K562 (cell line): ENCODE measurements around the gene SLC25A21. TPM values are rescaled to one million over a fixed set of nuclear protein-coding genes. Genes with fewer than 3 reads are reported as not detected.

ENCODE experiments used
- ATAC-seq: fragments of 200-7000 bp; cut with Tn5 transposase; 3 replicates; pipeline ENCODE4 v1.9.1; 2020; ENCODE audit warnings: moderate library complexity
- BruUV-seq: library from RNA; stranded (reverse); fragments of 400-500 nt; replicated peaks from 2 replicates; lab custom pipeline; 2021; lab: Mats Ljungman, UMichigan
- CTCF ChIA-PET: fragments of 300-600 bp; formaldehyde crosslinking; extraction: SDS; loops from one replicate; lab custom pipeline; 2021; ENCODE audit warnings: low intra/inter-chr PET ratio; lab: Yijun Ruan, JAX
- POLR2A ChIA-PET: fragments of 300-600, 350-650 bp; sonication (Branson Sonifier 250); formaldehyde crosslinking; extraction: SDS; loops from one replicate; lab custom pipeline; 2021; ENCODE audit warnings: antibody characterized with exemption, inconsistent platforms; lab: Yijun Ruan, JAX
- DNase-seq, 4 experiments: peaks; one replicate each; pipeline versions ENCODE4 v3.0.0 to v3.0.0-alpha.2; 2011 to 2018; ENCODE audit warnings: low spot score in 3 of 4, mixed read lengths in 3 of 4; ENCODE audit errors: extremely low read depth in 1 of 4
- FAIRE-seq: peaks from 2 replicates; lab custom pipeline; 2011; peaks lifted over from hg19 to GRCh38; lab: Jason Lieb, UNC
- H2AFZ ChIP-seq: 2 replicates; pipeline ENCODE4 v1.6.0; 2011; ENCODE audit warnings: low read depth, low read length, control low read depth, inconsistent platforms
- H3K27ac ChIP-seq: fragments of 200-600 bp; 3 replicates; pipeline ENCODE4 v1.8.0; 2011; ENCODE audit warnings: low read depth, mild to moderate bottlenecking, control low read depth, inconsistent platforms, low read length, moderate library complexity, mixed read lengths; ENCODE audit errors: extremely low read depth
- H3K27me3 ChIP-seq, 2 experiments: fragments of 300-600 bp in 1 of 2; 2 replicates in 1 of 2; 3 replicates in 1 of 2; pipeline versions ENCODE4 v1.6.0 to v1.8.0; 2011; ENCODE audit warnings: inconsistent platforms in 2 of 2, low read length in 2 of 2, mild to moderate bottlenecking in 1 of 2, mixed read lengths in 1 of 2, moderate library complexity in 1 of 2; ENCODE audit not compliant: control insufficient read depth in 2 of 2, insufficient read depth in 2 of 2
- H3K36me3 ChIP-seq: fragments of 300-600 bp; 3 replicates; pipeline ENCODE4 v1.8.0; 2011; ENCODE audit warnings: mild to moderate bottlenecking, low read length, inconsistent platforms; ENCODE audit not compliant: control insufficient read depth, insufficient read depth
- H3K4me1 ChIP-seq, 2 experiments: fragments of 200-600 bp in 1 of 2; replicated peaks in 1 of 2; 2 replicates in 1 of 2; 3 replicates in 1 of 2; pipeline versions ENCODE4 v1.5.1 to v1.8.0; 2011; ENCODE audit warnings: inconsistent platforms in 2 of 2, low read length in 2 of 2, mild to moderate bottlenecking in 1 of 2, mixed read lengths in 1 of 2, moderate library complexity in 1 of 2; ENCODE audit not compliant: control insufficient read depth in 2 of 2, insufficient read depth in 2 of 2
- H3K4me2 ChIP-seq: 2 replicates; pipeline ENCODE4 v1.6.1; 2011; ENCODE audit warnings: low read length, control low read depth, inconsistent platforms, mixed read lengths; ENCODE audit not compliant: insufficient read depth
- H3K4me3 ChIP-seq: fragments of 200-600 bp; sonication (generic), shearing (Covaris generic); 2 replicates; pipeline ENCODE4 v1.5.1; 2016; ENCODE audit warnings: control low read depth, inconsistent platforms
- H3K79me2 ChIP-seq: fragments of 200-600 bp; 3 replicates; pipeline ENCODE4 v1.8.0; 2011; ENCODE audit warnings: low read length, inconsistent platforms; ENCODE audit not compliant: control insufficient read depth, insufficient read depth
- H3K9ac ChIP-seq, 2 experiments: 2 replicates each; pipeline versions ENCODE4 v1.6.0 to v1.6.1; 2011; ENCODE audit warnings: low read depth in 2 of 2, low read length in 2 of 2, control low read depth in 1 of 2, inconsistent platforms in 1 of 2, mild to moderate bottlenecking in 1 of 2, mixed read lengths in 1 of 2; ENCODE audit not compliant: insufficient read depth in 1 of 2
- H3K9me1 ChIP-seq: one replicate; pipeline ENCODE4 v1.6.0; 2011; ENCODE audit warnings: inconsistent platforms, mild to moderate bottlenecking, low read length, moderate library complexity; ENCODE audit not compliant: control insufficient read depth, insufficient read depth
- H3K9me3 ChIP-seq: replicated peaks from 2 replicates; pipeline ENCODE4 v1.5.1; 2011; ENCODE audit warnings: low read depth, low read length, inconsistent platforms; ENCODE audit not compliant: control insufficient read depth, insufficient read depth
- H4K20me1 ChIP-seq: replicated peaks from 2 replicates; pipeline ENCODE4 v1.6.1; 2011; ENCODE audit warnings: low read length, inconsistent platforms, mixed read lengths; ENCODE audit not compliant: control insufficient read depth, insufficient read depth
- SREBF2 ChIP-seq: sonication (generic); formaldehyde crosslinking; IDR thresholded peaks from 2 replicates; pipeline ENCODE4 v1.4.0; 2020; ENCODE audit warnings: mild to moderate bottlenecking, missing genetic modification reagents
- TEAD4 ChIP-seq, 2 experiments: sonication (generic) in 1 of 2; formaldehyde crosslinking in 1 of 2; IDR thresholded peaks; 2 replicates each; pipeline versions ENCODE4 v1.6.1 to v1.8.0; 2012 to 2022; ENCODE audit warnings: borderline replicate concordance in 1 of 2, inconsistent platforms in 1 of 2, low read length in 1 of 2, mild to moderate bottlenecking in 1 of 2, missing genetic modification reagents in 1 of 2
- ZBTB1 ChIP-seq: sonication (generic); formaldehyde crosslinking; IDR thresholded peaks from 2 replicates; pipeline ENCODE4 v1.8.1; 2023; ENCODE audit warnings: missing genetic modification reagents, low read depth, mild to moderate bottlenecking, borderline replicate concordance
- ZFP1 ChIP-seq: fragments of 450-650 bp; formaldehyde crosslinking; IDR thresholded peaks from 2 replicates; pipeline ENCODE4 v1.4.0; 2020; ENCODE audit warnings: mild to moderate bottlenecking, mixed read lengths
- ZNF232 ChIP-seq: sonication (generic); formaldehyde crosslinking; IDR thresholded peaks from 2 replicates; pipeline ENCODE4 v1.8.0; 2022; ENCODE audit warnings: mild to moderate bottlenecking, missing genetic modification reagents
- ZNF785 ChIP-seq: fragments of 250-450 bp; sonication (Bioruptor Pico); IDR thresholded peaks from 2 replicates; pipeline ENCODE4 v1.4.0; 2020; ENCODE audit warnings: mild to moderate bottlenecking
- WGBS: fragments of 100-300 bp; shearing (Covaris generic); methylation state at CpG from one replicate; pipeline ENCODE4 v1.1.6; 2016; ENCODE audit warnings: low coverage, mixed read lengths; ENCODE audit not compliant: insufficient coverage; ENCODE audit errors: missing lambda C conversion rate; 5-methylcytosine and 5-hydroxymethylcytosine counted together
- in situ Hi-C: fragments of 300-500 bp; cut with MboI; formaldehyde crosslinking; loops from 4 replicates; pipeline ENCODE4 v1.15.0; 2018; ENCODE audit warnings: inconsistent platforms, mixed read lengths
- intact Hi-C: fragments of 100-400 bp; cut with micrococcal nuclease; formaldehyde crosslinking; loops from 2 replicates; pipeline ENCODE4 v1.14.2; 2022
- polyA plus RNA-seq, 8 experiments: library from polyadenylated mRNA; depleted of rRNA in 4 of 8; stranded (reverse) in 5 of 8; unstranded in 3 of 8; fragments of >200 nt; fragmentation: Nextera tagmentation in 2 of 8; fragmentation: Illumina TruSeq in 1 of 8; extraction: Ambion mirVana in 2 of 8; extraction: Trizol in 1 of 8; gene quantifications; 2 replicates each; pipeline versions ENCODE4 v1.2.1 to v1.2.3, GENCODE V29; 2011 to 2014; ENCODE audit warnings: inconsistent platforms in 1 of 8, missing spikeins in 1 of 8
- total RNA-seq, 7 experiments: library from RNA; depleted of rRNA in 6 of 7; stranded (reverse); fragments of >200 nt in 6 of 7; fragmentation: Illumina TruSeq in 2 of 7; extraction: Trizol in 2 of 7; gene quantifications; 2 replicates each; pipeline versions ENCODE4 v1.2.1 to v1.2.3, GENCODE V29; 2011 to 2021; ENCODE audit warnings: low replicate concordance in 1 of 7
- TF ChIP-seq, protein P1 (sequence below), 2 experiments: fragments of 250-450 bp in 1 of 2; fragments of 450-650 bp in 1 of 2; sonication (Bioruptor Pico) in 1 of 2; IDR thresholded peaks; 2 replicates each; pipeline versions ENCODE4 v1.6.1 to v1.8.0; 2016 to 2021; ENCODE audit warnings: mild to moderate bottlenecking in 2 of 2, moderate library complexity in 2 of 2, missing compliant biosample characterization in 1 of 2, missing genetic modification characterization in 1 of 2
- TF ChIP-seq, protein P2 (sequence below): fragments of 450-650 bp; IDR thresholded peaks from 2 replicates; pipeline ENCODE4 v1.7.0; 2016; ENCODE audit warnings: borderline replicate concordance
- TF ChIP-seq, protein P3 (sequence below): fragments of 450-650 bp; IDR thresholded peaks from one replicate; pipeline ENCODE4 v1.6.1; 2018; ENCODE audit warnings: mild to moderate bottlenecking, moderate library complexity; ENCODE audit not compliant: partially characterized antibody
- TF ChIP-seq, protein P4 (sequence below): fragments of 450-650 bp; formaldehyde crosslinking; IDR thresholded peaks from 2 replicates; pipeline ENCODE4 v1.4.0; 2022; ENCODE audit warnings: mild to moderate bottlenecking, moderate library complexity
- TF ChIP-seq, protein P5 (sequence below): IDR thresholded peaks from 2 replicates; pipeline ENCODE4 v1.6.1; 2012; ENCODE audit warnings: low read depth, low read length, improper control_type of control experiment, borderline replicate concordance

Gene SLC25A21
- total and polyA plus RNA-seq, 9 of the 15 experiments (the other 6 are each of a cell fraction or from before 2014, with no cell fraction given), result 15.2 to 46.7 (median 28.7) TPM

DNA sequence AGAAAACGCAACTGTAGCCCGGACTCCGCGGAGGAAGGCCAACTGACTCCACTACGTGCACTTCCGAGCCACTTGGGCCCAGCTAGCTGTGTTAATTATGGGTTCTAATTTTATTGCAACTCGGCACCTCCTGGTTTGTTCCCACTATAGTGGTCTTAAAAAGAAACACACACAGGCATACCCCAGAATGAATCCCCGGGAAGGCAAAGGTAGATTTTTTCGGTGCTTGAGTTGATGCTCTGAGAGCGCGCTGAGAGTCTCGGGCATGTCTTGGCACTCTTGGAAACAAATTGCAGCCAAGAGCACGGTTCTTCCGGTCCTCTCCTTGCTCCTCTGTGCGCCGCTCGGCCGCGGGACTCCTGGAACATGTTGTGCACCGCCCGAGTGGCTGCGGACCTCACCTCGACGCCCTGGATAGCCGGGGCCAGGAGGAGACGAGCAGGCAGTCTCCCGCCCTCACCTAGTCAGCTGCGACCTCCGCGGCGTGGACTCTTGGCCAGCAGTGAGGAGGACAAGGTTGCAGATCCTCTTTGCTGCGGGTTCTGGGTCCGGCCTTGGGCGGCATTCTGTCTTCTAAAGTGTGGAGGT lies 517.5 kb downstream of the SLC25A21 start:
- Histone ChIP-seq H2AFZ (no peak overlapping the region), H3K4me2 (no peak overlapping the region), H3K27ac (no peak overlapping the region), H3K9ac (no peak overlapping the region), H3K79me2 (no peaks in the 10 kb centered on the region), H3K36me3 (no peaks in the 10 kb centered on the region), H3K9me3 (no peaks in the 10 kb centered on the region; the same call in 1 of the 2 replicates), H3K27me3 (no peaks in the 10 kb centered on the region; a peak in 2 of 5 replicates), H4K20me1 (no peaks in the 10 kb centered on the region), H3K4me3 (no peak overlapping the region), H3K4me1 (peaks cover 0 to 5% of the 10 kb centered on the region in 2 experiments; a peak in 2 of 5 replicates), H3K9me1 (no peaks in the 10 kb centered on the region)
- ChIA-PET CTCF (no interaction called here), POLR2A (no interaction called here)
- DNase-seq, result no peak
- FAIRE-seq, result no peak
- in situ Hi-C loops, result no loop called here
- no TSS peak for BruUV-seq
- TF ChIP-seq ZNF232 (CRISPR knock-in tag), result no peak
- TF ChIP-seq SREBF2 (CRISPR knock-in tag), result no peak
- TF ChIP-seq, protein P1, sequence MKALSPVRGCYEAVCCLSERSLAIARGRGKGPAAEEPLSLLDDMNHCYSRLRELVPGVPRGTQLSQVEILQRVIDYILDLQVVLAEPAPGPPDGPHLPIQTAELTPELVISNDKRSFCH (CRISPR knock-in tag; IDR thresholded peaks at IDR 0.05), result no peak
- TF ChIP-seq, protein P1 (tag; IDR thresholded peaks at IDR 0.05), result no peak
- TF ChIP-seq, protein P2, sequence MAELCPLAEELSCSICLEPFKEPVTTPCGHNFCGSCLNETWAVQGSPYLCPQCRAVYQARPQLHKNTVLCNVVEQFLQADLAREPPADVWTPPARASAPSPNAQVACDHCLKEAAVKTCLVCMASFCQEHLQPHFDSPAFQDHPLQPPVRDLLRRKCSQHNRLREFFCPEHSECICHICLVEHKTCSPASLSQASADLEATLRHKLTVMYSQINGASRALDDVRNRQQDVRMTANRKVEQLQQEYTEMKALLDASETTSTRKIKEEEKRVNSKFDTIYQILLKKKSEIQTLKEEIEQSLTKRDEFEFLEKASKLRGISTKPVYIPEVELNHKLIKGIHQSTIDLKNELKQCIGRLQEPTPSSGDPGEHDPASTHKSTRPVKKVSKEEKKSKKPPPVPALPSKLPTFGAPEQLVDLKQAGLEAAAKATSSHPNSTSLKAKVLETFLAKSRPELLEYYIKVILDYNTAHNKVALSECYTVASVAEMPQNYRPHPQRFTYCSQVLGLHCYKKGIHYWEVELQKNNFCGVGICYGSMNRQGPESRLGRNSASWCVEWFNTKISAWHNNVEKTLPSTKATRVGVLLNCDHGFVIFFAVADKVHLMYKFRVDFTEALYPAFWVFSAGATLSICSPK, result no peak
- TF ChIP-seq, protein P3, sequence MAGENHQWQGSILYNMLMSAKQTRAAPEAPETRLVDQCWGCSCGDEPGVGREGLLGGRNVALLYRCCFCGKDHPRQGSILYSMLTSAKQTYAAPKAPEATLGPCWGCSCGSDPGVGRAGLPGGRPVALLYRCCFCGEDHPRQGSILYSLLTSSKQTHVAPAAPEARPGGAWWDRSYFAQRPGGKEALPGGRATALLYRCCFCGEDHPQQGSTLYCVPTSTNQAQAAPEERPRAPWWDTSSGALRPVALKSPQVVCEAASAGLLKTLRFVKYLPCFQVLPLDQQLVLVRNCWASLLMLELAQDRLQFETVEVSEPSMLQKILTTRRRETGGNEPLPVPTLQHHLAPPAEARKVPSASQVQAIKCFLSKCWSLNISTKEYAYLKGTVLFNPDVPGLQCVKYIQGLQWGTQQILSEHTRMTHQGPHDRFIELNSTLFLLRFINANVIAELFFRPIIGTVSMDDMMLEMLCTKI, result no peak
- no peak for TF ChIP-seq ZNF785 (CRISPR knock-in tag)
- no peak for TF ChIP-seq ZBTB1 (CRISPR knock-in tag)
- TF ChIP-seq TEAD4 (IDR thresholded peaks at IDR 0.05; ENCODE audit: low read length), result no peak
- TF ChIP-seq TEAD4 (CRISPR knock-in tag; IDR thresholded peaks at IDR 0.05; ENCODE audit: borderline replicate concordance), result no peak
- TF ChIP-seq, protein P4, sequence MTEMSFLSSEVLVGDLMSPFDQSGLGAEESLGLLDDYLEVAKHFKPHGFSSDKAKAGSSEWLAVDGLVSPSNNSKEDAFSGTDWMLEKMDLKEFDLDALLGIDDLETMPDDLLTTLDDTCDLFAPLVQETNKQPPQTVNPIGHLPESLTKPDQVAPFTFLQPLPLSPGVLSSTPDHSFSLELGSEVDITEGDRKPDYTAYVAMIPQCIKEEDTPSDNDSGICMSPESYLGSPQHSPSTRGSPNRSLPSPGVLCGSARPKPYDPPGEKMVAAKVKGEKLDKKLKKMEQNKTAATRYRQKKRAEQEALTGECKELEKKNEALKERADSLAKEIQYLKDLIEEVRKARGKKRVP (CRISPR knock-in tag), result no peak
- TF ChIP-seq, protein P5, sequence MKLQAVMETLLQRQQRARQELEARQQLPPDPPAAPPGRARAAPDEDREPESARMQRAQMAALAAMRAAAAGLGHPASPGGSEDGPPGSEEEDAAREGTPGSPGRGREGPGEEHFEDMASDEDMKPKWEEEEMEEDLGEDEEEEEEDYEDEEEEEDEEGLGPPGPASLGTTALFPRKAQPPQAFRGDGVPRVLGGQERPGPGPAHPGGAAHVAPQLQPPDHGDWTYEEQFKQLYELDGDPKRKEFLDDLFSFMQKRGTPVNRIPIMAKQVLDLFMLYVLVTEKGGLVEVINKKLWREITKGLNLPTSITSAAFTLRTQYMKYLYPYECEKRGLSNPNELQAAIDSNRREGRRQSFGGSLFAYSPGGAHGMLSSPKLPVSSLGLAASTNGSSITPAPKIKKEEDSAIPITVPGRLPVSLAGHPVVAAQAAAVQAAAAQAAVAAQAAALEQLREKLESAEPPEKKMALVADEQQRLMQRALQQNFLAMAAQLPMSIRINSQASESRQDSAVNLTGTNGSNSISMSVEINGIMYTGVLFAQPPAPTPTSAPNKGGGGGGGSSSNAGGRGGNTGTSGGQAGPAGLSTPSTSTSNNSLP, result no peak
- no peak for TF ChIP-seq ZFP1
- intact Hi-C loops, result no loop called here
- 43% methylated on average over 14 of the region's 34 CpGs for WGBS
- ATAC-seq, result no peak
